ENCODE results near the gene SYT15.

DNA sequence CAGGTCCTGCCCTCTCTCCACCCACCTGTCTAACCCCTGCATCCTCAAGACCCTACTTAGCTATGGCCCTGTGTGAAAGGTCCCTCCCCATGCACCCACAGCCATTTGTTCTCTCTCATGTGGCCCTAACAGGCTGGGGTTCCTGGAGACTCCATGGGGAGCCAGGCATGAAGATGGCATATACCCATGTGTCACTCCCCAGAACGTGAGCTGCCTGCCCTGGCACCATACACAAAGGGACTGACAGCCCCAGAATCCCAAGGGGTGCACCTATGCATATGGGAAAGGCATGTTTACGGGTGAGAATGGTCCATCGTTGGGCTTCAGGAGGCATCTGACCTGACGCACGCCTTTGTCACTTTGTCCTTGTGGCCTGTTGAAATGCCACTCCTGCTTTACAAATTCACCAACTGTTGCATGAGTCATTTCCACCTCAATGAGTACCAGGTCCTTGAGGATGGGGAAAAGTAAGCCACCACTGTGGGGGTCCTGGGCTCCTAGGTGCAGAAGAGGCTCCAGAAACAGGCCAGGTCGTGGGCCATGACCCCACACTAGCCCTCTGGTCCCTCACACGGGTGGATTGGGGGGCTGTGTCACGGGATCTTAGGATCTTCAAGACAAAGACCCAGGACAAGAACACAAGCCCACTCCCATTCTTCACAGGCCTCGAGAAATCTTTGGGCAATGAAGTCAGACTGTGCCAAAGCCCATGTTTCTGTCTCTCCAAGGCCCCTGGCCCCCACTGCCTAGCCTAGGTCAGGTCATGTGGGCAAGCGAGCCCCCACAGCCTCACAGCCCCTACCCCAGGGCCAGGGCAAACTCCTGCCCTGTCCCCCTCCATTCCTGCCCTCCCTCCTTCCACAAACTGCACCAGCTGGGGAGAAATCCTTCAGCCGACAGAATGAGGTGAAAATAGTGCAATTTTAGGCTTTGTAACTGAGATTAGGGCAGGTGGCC is 31.1 kb upstream of the SYT15 start:
- TF ChIP-seq GLIS3 (CRISPR knock-in tag; IDR thresholded peaks at IDR 0.05): no peak
- TF ChIP-seq, protein P1, sequence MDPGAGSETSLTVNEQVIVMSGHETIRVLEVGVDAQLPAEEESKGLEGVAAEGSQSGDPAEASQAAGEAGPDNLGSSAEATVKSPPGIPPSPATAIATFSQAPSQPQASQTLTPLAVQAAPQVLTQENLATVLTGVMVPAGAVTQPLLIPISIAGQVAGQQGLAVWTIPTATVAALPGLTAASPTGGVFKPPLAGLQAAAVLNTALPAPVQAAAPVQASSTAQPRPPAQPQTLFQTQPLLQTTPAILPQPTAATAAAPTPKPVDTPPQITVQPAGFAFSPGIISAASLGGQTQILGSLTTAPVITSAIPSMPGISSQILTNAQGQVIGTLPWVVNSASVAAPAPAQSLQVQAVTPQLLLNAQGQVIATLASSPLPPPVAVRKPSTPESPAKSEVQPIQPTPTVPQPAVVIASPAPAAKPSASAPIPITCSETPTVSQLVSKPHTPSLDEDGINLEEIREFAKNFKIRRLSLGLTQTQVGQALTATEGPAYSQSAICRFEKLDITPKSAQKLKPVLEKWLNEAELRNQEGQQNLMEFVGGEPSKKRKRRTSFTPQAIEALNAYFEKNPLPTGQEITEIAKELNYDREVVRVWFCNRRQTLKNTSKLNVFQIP (CRISPR knock-in tag; IDR thresholded peaks at IDR 0.05; ENCODE audit: borderline replicate concordance, low read depth): no peak
- TF ChIP-seq CSDC2 (CRISPR knock-in tag; IDR thresholded peaks at IDR 0.05): no peak
- TF ChIP-seq TCF4 (CRISPR knock-in tag; IDR thresholded peaks at IDR 0.05; ENCODE audit: borderline replicate concordance): no peak
- TF ChIP-seq PPARA (CRISPR knock-in tag; IDR thresholded peaks at IDR 0.05; ENCODE audit: borderline replicate concordance): no peak
- no peak for TF ChIP-seq OSR1 (CRISPR knock-in tag; IDR thresholded peaks at IDR 0.05)
- TF ChIP-seq ZNF8 (CRISPR knock-in tag; IDR thresholded peaks at IDR 0.05): no peak

Data from SK-N-SH treated with all-trans-retinoic acid at 6 μM for 48 hours (cell line).